Measurements from ENCODE around the gene RPRD1B. TPM values are rescaled to one million over a fixed set of nuclear protein-coding genes. Genes with fewer than 3 reads are reported as not detected.
A peak's percentile ranks its signal among the peaks of the same experiment; 100 is the strongest.

The RPRD1B gene
- total RNA-seq, 1 donor from 2014 or later, result 25.6 TPM

GRCh38 chr20:37987602-37988290 lies 45.8 kb upstream of the RPRD1B start:
- peaks cover 14% of the 10 kb centered on the region for H3K36me3 ChIP-seq
- TF ChIP-seq CTCF (IDR thresholded peaks at IDR 0.05), result no peak
- H3K4me1 ChIP-seq, result peaks cover 70% of the 10 kb centered on the region
- DNase-seq, result no peak
- no peaks in the 10 kb centered on the region for H3K9me3 ChIP-seq
- no peak for ATAC-seq
- H3K27ac ChIP-seq, result peak overlapping the region; percentile 80
- no peak overlapping the region for H3K4me3 ChIP-seq
- intact Hi-C loops (cut with DNase I), result no loop called here
- no peaks in the 10 kb centered on the region for H3K27me3 ChIP-seq (ENCODE audit: low read depth)

DNA sequence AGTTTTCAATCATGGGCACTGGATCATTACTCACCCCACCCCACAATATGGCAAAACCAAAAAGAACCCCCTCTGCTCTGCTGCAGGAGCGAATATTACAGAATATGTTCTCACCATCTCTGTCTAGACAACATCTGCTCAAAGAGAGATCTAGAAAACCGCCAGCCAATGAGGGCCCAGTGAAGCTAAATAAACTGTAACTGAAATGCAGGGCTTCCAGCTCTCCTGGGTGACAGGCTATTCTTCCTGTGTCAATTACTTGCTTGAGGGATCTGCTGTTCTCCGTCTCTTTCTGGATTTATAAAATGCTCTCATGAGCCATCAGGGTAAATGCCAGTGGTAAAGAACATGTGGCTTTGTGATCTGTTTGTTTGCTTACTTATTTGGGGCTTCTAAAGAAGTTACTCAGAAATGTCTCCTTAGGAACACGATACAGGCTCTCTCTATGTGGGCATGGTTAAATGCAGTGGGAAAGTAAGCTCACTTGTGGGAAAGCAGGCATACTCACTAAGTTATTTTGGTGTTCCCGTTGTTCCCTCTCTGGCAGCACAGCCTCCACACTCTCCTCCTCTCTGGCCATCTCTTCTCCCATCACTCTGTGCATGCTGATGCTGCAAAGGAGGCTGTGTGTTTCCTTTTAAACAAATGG lies 45.1 kb upstream of the RPRD1B start:
- intact Hi-C loops (cut with DNase I), result no loop called here
- H3K4me1 ChIP-seq, result peaks cover 77% of the 10 kb centered on the region

DNA sequence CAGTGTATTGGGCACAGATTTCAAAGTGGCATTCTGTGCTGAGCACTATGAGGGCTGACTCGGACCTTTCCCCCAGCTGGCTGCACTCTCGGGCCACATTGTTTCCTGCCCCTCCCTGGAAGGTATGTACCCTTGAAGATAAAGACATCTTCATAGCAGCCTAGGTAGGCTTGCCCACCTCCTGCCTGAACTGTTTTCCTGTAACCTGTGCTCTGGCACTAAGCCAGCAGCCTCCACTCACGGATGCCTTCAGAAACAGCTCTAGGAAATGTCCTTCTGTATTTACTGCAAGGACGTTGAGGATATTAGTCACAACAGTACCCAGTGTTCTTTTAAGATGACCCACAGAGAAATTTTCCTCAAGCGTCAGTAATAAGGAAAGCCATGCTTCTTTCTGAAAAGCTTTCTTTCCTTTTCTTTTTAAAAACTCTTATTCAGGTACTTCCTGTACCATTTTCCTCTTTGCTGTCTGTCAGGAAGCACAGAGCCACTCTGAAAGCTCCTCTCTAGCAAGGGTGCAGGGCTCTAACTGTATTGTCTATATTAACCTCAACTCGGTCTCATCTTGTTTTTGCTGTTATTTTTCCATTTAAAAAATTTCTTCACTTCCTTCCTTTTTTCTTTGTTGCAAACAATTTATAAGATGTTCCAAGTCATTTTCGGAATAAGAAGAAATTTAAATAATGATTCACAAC lies 43.8 kb upstream of the RPRD1B start:
- Histone ChIP-seq H3K36me3 (peaks cover 13% of the 10 kb centered on the region), H3K9me3 (no peaks in the 10 kb centered on the region), H3K27me3 (ENCODE audit: low read depth) (no peaks in the 10 kb centered on the region), H3K27ac (peak overlapping the region; percentile 73), H3K4me1 (peaks cover 85% of the 10 kb centered on the region), H3K4me3 (no peak overlapping the region)
- intact Hi-C loops (cut with DNase I), result no loop called here
- no peak for TF ChIP-seq CTCF (IDR thresholded peaks at IDR 0.05)
- DNase-seq, result peak; percentile 82
- peak; percentile 63 to 71 for ATAC-seq

More for the DNA sequence above, 45.1 kb upstream of the RPRD1B start:
- no peak for TF ChIP-seq CTCF (IDR thresholded peaks at IDR 0.05)
- no peak for DNase-seq
- H3K4me3 ChIP-seq, result no peak overlapping the region
- ATAC-seq, result no peak
- no peaks in the 10 kb centered on the region for H3K27me3 ChIP-seq (ENCODE audit: low read depth)
- peaks cover 8% of the 10 kb centered on the region for H3K36me3 ChIP-seq
- H3K9me3 ChIP-seq, result no peaks in the 10 kb centered on the region
- H3K27ac ChIP-seq, result peak overlapping the region; percentile 80

DNA sequence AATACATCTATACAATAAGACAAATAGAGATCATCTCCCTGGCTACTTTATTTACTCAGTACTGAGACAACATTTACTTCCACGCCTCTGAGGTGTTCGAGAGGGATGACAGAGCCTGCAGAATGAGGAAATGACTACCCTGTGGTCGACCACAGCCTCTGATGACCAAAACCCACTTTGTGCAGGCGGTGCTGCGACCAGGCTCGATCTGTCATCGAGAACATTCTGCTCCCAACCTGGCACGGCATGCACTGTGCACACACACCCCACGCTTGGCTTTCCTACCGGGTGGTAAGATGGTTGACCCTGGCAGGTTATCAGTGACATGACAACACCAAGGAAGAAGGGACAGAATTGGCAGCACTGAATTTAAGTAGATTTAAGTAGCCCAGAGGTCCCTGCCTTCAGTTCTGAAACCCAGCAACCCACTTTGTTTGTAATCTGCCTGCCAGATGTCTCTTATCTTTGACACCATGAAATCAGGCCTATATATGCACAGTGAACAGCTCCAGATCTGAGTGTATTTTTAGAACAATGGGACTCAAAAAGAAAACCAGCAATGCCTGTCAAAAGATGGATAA lies 42.9 kb upstream of the RPRD1B start:
- Histone ChIP-seq H3K36me3 (peaks cover 21% of the 10 kb centered on the region), H3K4me1 (peaks cover 84% of the 10 kb centered on the region), H3K27ac (peak overlapping the region; percentile 73), H3K4me3 (no peak overlapping the region), H3K27me3 (ENCODE audit: low read depth) (no peaks in the 10 kb centered on the region), H3K9me3 (no peaks in the 10 kb centered on the region)
- ATAC-seq (peak; percentile 64 to 78), DNase-seq (peak; percentile 82)
- intact Hi-C loops (cut with DNase I), result no loop called here
- no peak for TF ChIP-seq CTCF (IDR thresholded peaks at IDR 0.05)

- DNase-seq (no peak), ATAC-seq (no peak)
- H3K27ac ChIP-seq, result peak overlapping the region; percentile 73
These were observed 42.2 kb upstream of the RPRD1B start for GRCh38 chr20:37991157-37991866.

More at GRCh38 chr20:37991157-37991866, 42.2 kb upstream of the RPRD1B start:
- H3K4me1 ChIP-seq, result peaks cover 78% of the 10 kb centered on the region
- no peaks in the 10 kb centered on the region for H3K27me3 ChIP-seq (ENCODE audit: low read depth)
- H3K9me3 ChIP-seq, result no peaks in the 10 kb centered on the region
- no peak for TF ChIP-seq CTCF (IDR thresholded peaks at IDR 0.05)
- intact Hi-C loops (cut with DNase I), result no loop called here
- no peak overlapping the region for H3K4me3 ChIP-seq
- H3K36me3 ChIP-seq, result peaks cover 28% of the 10 kb centered on the region
